Nephron progenitor cell (in vitro differentiated cells): ENCODE data around the gene PEX5L.

Experiments
- DNase-seq: peaks from one replicate; pipeline ENCODE4 v3.0.0; 2021
- H3K27ac Mint-ChIP-seq: 2 replicates; pipeline ENCODE4 v1.8.0; 2021; ENCODE audit warnings: mild to moderate bottlenecking, moderate library complexity, mixed read lengths
- H3K27me3 Mint-ChIP-seq: 2 replicates; pipeline ENCODE4 v1.8.0; 2021; ENCODE audit warnings: mild to moderate bottlenecking, low read depth, mixed read lengths; ENCODE audit not compliant: poor library complexity
- H3K36me3 Mint-ChIP-seq: 2 replicates; pipeline ENCODE4 v1.8.0; 2021; ENCODE audit warnings: low read depth, mixed read lengths
- H3K4me1 Mint-ChIP-seq: 2 replicates; pipeline ENCODE4 v1.8.0; 2021; ENCODE audit warnings: mixed read lengths
- H3K4me3 Mint-ChIP-seq: 2 replicates; pipeline ENCODE4 v1.8.0; 2021; ENCODE audit warnings: mild to moderate bottlenecking, moderate library complexity, mixed read lengths
- H3K9me3 Mint-ChIP-seq: 2 replicates; pipeline ENCODE4 v1.8.0; 2021; ENCODE audit warnings: mild to moderate bottlenecking, moderate library complexity, mixed read lengths
- TF ChIP-seq, protein P1 (sequence below): fragments of 200-600 bp; sonication (generic); IDR thresholded peaks from 2 replicates; pipeline ENCODE4 v1.5.0; 2021; ENCODE audit warnings: antibody characterized with exemption

The PEX5L gene

GRCh38 chr3:179969525-179969924, 67.2 kb downstream of the PEX5L start:
- DNase-seq, result no peak
- Mint-ChIP-seq H3K27ac (no peak overlapping the region), H3K27me3 (no peaks in the 10 kb centered on the region), H3K4me1 (peaks cover 17% of the 10 kb centered on the region), H3K4me3 (no peak overlapping the region), H3K9me3 (no peaks in the 10 kb centered on the region), H3K36me3 (no peaks in the 10 kb centered on the region)
- TF ChIP-seq, protein P1, sequence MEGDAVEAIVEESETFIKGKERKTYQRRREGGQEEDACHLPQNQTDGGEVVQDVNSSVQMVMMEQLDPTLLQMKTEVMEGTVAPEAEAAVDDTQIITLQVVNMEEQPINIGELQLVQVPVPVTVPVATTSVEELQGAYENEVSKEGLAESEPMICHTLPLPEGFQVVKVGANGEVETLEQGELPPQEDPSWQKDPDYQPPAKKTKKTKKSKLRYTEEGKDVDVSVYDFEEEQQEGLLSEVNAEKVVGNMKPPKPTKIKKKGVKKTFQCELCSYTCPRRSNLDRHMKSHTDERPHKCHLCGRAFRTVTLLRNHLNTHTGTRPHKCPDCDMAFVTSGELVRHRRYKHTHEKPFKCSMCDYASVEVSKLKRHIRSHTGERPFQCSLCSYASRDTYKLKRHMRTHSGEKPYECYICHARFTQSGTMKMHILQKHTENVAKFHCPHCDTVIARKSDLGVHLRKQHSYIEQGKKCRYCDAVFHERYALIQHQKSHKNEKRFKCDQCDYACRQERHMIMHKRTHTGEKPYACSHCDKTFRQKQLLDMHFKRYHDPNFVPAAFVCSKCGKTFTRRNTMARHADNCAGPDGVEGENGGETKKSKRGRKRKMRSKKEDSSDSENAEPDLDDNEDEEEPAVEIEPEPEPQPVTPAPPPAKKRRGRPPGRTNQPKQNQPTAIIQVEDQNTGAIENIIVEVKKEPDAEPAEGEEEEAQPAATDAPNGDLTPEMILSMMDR, result no peak

- TF ChIP-seq, protein P1, result no peak
- no peak overlapping the region for H3K4me3 Mint-ChIP-seq
- H3K9me3 Mint-ChIP-seq, result no peaks in the 10 kb centered on the region
- no peaks in the 10 kb centered on the region for H3K27me3 Mint-ChIP-seq
- peaks cover 13% of the 10 kb centered on the region for H3K4me1 Mint-ChIP-seq
- no peak for DNase-seq
- no peak overlapping the region for H3K27ac Mint-ChIP-seq
- no peaks in the 10 kb centered on the region for H3K36me3 Mint-ChIP-seq
These were observed 69.1 kb downstream of the PEX5L start for GRCh38 chr3:179967622-179968021.

DNA sequence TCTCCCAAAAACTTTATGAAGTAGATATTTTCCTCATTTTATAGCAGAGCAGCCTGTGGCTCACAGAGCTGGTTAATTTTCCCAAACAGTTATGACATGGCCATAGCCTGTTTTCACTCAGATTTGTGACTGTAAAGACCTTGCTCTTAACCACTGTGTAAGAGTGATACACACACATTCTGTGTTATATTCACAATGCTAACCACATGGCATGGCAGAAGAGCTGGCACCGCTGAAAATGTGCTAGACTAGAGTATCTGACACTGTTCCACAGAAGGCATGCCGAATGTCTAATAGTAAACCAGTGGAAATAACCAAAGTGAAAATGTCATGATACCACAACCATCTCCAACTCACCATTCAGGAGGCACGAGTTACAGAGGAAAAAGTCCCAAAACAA, 71.8 kb downstream of the PEX5L start:
- Mint-ChIP-seq H3K4me1 (peaks cover 36% of the 10 kb centered on the region), H3K9me3 (no peaks in the 10 kb centered on the region), H3K27ac (no peak overlapping the region), H3K4me3 (no peak overlapping the region), H3K27me3 (no peaks in the 10 kb centered on the region), H3K36me3 (no peaks in the 10 kb centered on the region)
- DNase-seq, result no peak
- TF ChIP-seq, protein P1, result no peak

DNA sequence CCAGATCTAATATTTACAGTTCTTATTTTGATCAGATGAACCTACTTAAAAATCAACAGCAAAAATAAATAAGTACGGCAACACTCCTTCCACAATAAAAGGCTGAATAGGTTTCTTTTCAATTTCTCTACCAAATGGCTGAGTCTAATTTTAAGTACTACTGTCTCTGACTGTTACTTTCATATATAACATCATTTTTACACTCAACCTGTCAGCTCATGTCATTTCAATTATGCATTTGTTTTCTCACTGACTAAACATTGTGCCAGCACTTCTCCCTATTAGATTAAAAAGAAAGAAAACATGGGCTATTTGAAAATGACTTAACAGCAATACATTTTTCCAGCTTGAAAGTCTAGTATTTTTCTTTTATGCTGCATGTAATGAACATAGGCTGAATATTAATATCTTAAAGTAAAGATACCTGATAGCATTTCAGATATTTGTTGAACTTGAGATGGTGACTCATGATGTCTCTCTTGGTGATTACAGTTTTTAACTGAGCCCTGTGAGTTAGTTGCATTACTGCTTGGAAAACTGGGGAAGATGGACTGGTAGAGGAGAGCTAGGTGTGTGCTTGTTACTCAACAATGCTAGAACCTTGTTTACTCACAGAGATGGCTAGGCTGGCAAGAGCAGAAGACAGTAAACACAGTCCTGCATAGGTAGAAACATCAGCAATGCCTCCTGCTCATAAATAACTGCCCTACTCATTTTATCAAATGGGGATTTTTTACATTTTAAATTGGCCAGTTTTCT, 73.9 kb downstream of the PEX5L start:
- no peaks in the 10 kb centered on the region for H3K9me3 Mint-ChIP-seq
- H3K27ac Mint-ChIP-seq, result no peak overlapping the region
- no peak overlapping the region for H3K4me3 Mint-ChIP-seq
- H3K36me3 Mint-ChIP-seq, result no peaks in the 10 kb centered on the region
- peaks cover 37% of the 10 kb centered on the region for H3K4me1 Mint-ChIP-seq
- TF ChIP-seq, protein P1, result no peak
- H3K27me3 Mint-ChIP-seq, result no peaks in the 10 kb centered on the region
- DNase-seq, result no peak

DNA sequence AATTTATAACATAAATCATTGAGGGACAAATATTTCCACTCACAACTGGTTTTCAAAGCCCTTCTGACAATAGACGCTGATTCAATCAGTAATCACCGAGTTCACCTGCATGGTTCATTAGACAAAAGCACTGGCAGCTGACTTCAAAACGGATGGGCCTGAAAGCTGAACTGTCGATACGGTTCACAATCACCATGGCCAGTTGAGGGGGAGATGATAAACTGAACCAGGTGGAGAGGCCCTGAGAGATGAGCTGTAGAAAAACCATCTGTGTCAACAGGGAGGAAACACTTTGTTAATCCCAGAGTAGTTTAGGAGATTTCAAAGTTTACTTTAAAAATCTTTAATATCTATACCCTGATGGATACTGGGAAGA, 75.0 kb downstream of the PEX5L start:
- DNase-seq, result peak; percentile 12
- peak overlapping the region; percentile 40 for H3K4me3 Mint-ChIP-seq
- TF ChIP-seq, protein P1, result no peak
- H3K36me3 Mint-ChIP-seq, result no peaks in the 10 kb centered on the region
- H3K4me1 Mint-ChIP-seq, result peaks cover 37% of the 10 kb centered on the region
- no peaks in the 10 kb centered on the region for H3K27me3 Mint-ChIP-seq
- H3K9me3 Mint-ChIP-seq, result no peaks in the 10 kb centered on the region
- H3K27ac Mint-ChIP-seq, result no peak overlapping the region

- peak overlapping the region; percentile 40 for H3K4me3 Mint-ChIP-seq
- H3K9me3 Mint-ChIP-seq, result no peaks in the 10 kb centered on the region
- H3K4me1 Mint-ChIP-seq, result peaks cover 37% of the 10 kb centered on the region
- no peaks in the 10 kb centered on the region for H3K36me3 Mint-ChIP-seq
- DNase-seq, result no peak
- H3K27ac Mint-ChIP-seq, result peak overlapping the region; percentile 87
- TF ChIP-seq, protein P1, result no peak
- H3K27me3 Mint-ChIP-seq, result no peaks in the 10 kb centered on the region
These were observed 75.5 kb downstream of the PEX5L start for GRCh38 chr3:179961071-179961702.
